GM21423 (cell line): ENCODE data around the gene RHBDD1.
A peak's percentile ranks its signal among the peaks of the same experiment; 100 is the strongest.

Experiments
- ATAC-seq: cut with Tn5 transposase; IDR thresholded peaks from one replicate; pipeline ENCODE4 v1.9.1; 2021; ENCODE audit warnings: mild to moderate bottlenecking, moderate library complexity; ENCODE audit not compliant: unreplicated experiment

Gene RHBDD1, protein sequence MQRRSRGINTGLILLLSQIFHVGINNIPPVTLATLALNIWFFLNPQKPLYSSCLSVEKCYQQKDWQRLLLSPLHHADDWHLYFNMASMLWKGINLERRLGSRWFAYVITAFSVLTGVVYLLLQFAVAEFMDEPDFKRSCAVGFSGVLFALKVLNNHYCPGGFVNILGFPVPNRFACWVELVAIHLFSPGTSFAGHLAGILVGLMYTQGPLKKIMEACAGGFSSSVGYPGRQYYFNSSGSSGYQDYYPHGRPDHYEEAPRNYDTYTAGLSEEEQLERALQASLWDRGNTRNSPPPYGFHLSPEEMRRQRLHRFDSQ

DNA sequence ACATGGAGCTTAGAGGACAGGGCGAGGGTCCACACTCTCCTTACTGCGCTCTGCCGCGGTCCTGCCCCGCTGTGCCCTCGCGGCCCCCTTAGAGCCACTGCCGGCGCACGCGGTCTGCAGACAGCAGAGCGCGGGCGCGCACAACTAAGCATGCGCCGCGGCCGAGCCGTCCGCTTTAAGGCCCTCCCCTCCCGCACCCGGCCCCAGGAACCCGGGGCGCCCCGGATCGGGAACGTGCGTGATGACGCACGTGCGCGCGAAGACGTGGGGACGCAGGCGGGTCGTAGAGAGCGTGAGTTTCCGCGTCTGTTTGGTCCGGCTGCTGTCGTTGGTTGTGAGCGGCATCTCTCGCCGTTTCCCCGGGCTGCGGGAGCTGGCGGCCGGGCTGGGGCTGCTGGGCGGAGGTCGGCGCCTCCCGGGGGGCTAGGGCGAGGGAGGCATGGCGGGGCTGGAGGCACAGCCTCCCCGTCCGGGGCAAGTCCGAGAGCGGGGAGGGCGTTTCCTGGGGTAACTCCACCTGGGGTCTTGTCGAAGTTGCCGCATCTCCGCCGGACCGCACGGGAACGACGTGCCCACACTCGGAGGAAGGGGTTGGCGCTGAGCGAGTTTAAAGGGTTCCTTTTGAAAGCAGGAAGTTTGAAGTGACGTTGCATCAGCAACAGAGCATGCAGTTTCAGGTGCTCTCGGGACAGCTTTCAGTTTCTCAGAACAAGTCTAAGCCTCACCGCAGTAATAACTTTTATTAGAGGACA lies at the start of gene RHBDD1:
Gene RHBDD1, plus strand, starts transcription at position 259 of the 752 bp plus-strand sequence. CDS start 28,640 bp downstream, outside the sequence.
- peak; percentile 81 for ATAC-seq

DNA sequence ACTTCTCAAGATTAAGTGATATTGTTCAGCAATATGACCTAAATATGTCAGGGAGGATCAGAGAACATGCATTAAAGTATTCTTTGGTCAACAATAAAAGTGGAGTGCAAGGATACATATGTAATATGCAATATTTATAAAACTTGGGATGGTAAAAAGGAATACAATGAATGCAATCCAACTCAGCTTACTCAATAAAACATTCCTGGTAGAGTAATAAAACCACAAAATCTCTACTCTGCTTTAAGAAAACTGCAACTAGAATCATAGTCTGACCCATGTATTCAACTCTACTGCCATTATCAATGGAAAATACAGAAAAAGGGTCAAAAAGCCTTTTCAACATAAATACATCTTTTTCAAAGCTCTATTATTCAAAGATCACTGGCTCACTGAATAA lies 47.8 kb upstream of the RHBDD1 start:
- no peak for ATAC-seq

GRCh38 chr2:226788881-226789490 lies 46.9 kb upstream of the RHBDD1 start:
- ATAC-seq, result no peak

DNA sequence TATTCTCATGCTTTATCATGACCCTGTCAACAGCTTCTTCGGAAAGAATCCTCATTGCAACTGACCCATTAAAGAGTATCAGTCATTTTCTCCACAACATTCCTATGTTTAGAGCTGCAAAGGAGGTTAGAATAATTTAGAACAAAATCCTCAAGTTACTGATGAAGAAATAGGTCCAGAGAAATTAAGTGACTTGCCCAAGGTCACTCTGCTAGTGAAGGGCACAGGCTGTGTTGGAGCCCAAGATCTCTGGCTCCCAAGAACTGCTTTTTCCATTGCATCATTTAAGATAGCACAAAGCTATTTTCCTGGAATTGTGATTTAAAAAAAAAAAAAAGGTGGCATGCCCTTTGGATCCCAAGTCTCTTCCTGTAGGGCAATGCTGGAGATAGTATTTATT lies 45.8 kb upstream of the RHBDD1 start:
- no peak for ATAC-seq

- ATAC-seq, result no peak
Measured at GRCh38 chr2:226790431-226790830, 45.4 kb upstream of the RHBDD1 start.

DNA sequence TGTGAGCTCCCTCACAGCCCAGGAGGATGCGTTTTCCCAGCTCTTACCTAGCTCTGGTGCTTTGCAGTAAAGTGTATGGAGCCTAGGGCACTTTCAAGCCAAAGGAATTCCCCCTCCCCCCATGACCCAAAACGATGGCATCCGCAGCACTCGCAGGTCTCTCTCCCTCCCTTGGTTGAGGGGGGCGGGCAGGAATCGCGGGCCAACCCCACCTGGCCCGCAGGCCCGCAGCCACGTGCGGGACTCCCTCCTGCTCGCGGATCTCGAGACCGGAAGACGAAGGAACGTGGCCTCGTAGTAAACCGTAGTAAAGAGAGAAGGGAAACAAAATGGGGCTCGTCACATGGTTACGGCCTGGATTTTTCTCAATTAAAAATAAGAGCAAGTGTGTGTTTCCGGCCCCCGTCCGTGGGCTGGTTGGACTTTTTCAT lies 44.8 kb upstream of the RHBDD1 start:
- ATAC-seq, result peak; percentile 64

GRCh38 chr2:226791487-226792081 lies 44.3 kb upstream of the RHBDD1 start:
- peak; percentile 97 for ATAC-seq

DNA sequence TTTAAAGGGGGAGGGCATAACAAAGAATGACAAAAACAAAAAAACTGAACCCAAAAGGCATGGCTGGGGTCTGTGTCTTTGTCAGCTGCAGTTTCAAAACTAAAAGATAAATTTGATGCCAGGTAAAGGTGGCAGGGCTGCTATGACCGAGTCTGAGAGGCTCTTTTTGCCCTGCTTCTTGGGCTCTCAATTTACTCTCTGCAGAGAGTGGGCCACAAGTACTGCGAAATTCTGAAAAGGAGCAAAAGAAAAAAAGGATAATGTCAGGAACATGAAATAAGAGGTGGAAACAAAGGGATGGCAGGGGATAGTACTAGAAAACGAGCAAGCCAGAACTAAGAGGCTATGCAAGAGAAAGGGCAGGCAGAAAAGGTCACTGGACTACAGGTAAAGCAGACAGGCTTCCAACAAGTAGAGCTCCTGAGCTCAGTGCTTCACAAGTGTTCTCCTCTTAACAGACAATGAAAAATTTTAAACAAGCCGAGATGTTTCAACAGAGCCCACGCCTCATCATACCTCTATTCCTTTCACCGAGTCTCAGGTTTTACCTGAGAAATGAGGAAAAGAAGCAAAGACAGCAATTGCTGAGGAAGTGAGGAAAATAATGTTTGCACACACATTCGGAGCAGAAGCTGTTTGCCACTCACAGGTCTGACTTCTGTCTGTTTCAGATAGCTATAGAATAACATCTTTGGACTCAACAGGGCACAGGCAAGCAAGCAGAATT lies 43.5 kb upstream of the RHBDD1 start:
- ATAC-seq, result no peak

- ATAC-seq, result no peak
Measured at GRCh38 chr2:226793646-226794045, 42.2 kb upstream of the RHBDD1 start.

- ATAC-seq, result no peak
Measured at GRCh38 chr2:226794196-226794661, 41.6 kb upstream of the RHBDD1 start.

DNA sequence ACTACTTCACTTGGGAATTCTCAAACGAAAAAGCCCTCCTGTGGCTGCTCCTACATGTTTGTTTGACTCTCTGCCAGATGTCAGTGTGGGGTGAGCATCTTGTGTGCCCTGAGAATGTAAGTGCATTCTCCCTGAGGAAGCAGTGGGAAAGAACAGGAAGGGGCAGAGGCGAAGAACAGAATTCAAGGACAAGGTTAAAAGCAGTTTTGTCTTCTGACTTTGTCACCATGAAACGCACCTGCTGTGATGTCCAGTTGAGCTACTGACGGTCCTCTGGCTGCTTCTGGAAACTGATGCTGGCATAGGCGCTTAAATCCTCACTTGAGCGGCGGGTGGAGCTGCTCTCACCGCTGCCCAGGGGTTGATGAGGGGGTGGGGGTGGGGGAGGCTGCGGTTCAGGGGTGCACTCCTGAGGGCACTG lies 41.1 kb upstream of the RHBDD1 start:
- ATAC-seq, result no peak

- ATAC-seq, result no peak
Measured at GRCh38 chr2:226795281-226796011, 40.4 kb upstream of the RHBDD1 start.

DNA sequence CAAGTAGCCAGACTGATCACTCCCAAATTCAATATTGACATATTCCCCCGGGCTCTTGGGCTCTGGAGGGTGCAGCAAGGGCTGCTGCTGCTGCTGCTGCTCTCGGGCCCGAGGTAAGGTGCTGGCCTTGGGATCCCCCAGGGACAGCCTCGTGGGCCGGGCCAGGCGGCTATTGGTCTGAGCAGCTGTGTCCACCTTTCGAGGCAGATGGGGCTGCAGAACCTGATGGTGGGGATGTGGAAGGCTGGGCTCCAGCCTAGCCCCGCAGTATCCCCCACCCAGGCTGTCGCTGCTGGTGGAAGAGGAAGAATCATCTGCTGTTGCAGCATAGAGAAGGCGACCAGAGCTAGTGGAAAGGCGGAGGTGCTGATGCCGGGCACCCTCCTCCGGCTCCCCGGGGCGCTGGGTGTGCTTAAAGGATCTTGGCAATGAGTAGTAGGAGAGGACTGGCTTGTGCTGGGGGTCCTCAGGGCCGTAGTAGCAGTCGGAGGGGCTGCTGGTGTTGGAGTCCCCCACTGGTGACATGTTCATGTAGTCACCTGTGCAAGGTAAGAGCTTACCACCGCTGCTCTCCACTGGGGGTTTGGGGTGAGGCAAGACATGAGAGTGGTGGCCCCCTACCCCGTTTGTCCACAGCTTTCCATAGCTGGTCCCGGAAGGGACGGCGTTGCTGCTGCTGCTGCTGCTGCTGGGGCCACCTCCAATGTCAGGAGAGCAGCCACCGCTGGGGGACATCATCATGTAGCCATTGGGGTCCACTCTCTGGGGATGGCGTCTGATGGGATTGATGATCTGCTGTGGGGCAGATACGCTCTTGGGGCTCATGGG lies 39.6 kb upstream of the RHBDD1 start:
- no peak for ATAC-seq

GRCh38 chr2:226796840-226797288 lies 39.0 kb upstream of the RHBDD1 start:
- ATAC-seq, result no peak

DNA sequence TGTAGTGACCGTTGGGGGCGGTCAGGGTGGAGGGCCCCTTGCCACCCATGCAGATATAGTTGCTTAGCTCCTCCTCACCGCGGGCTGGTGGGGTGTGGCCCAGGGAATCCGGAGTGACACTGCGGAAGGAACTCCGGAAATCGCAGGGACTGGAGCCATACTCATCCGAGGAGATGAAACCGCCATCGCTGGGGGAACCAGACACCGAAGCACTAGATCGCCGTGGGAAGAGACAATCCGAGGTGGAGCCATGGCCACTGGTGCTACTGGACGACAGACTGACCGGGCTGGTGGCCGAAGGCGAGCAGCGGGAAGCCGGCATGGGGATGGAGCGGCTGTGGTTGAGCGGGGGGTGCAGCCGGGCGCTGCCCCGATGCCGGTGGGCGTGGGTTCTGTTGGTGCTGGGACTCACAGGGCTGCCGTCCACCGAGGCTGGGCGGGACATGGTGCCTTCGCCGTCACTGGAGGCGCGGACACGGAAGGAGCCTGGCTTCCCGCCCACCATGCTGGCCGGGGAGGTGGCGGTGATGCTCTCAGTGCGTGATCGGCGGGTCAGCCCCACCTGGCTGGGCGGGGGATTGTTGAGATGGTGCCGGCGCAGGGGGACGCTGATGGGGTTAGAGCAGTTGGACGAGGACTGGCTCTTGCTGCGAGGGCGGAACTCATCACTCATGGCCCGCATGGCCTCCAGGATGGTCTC lies 38.4 kb upstream of the RHBDD1 start:
- ATAC-seq, result no peak

GRCh38 chr2:226797989-226798421 lies 37.8 kb upstream of the RHBDD1 start:
- ATAC-seq, result no peak

DNA sequence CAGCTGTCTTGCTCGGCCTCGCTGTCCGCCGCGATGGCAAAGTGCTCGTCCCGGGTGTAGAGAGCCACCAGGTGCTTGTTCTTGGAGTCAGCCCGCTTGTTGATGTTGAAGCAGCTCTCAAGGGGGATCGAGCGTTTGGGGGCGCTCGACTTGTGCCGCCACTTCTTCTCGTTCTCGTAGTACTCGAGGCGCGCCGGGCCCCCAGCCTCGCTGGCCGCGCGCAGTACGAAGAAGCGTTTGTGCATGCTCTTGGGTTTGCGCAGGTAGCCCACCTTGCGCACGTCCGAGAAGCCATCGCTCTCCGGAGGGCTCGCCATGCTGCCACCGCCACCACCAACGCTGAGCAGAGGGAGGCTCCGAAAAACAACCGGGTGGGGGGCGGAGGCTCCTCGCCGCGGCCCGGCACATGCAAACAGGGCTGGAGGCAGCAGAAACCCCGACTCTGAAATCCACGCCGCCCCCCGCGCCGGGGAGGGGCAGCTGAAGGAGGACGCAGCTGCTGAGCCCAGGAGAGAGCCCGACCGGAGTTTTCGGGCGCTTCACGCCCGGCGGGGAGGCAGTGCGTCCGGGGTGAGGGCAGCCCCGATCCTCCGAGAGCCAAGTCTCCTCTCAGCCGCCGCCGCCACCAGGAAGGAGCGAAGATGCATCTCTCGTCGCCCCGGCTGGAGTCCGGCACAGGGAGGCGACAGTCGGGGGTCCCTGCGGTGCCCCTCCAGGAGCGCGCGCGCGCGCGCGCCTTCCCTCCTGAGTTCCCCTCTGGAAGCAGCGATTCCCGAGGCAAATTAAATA lies 37.2 kb upstream of the RHBDD1 start:
- ATAC-seq, result peak; percentile 15
